Choroid plexus epithelial cell (primary cell): Measurements from ENCODE around the gene IGHMBP2.

Experiments
- DNase-seq: peaks from one replicate; pipeline ENCODE4 v3.0.0-alpha.2; 2010; ENCODE audit warnings: low read depth
- H3K4me3 ChIP-seq: 2 replicates; pipeline ENCODE4 v1.5.1; 2011; ENCODE audit warnings: low read depth, mild to moderate bottlenecking, control low read depth, low read length, moderate library complexity
- CTCF ChIP-seq: conservative IDR thresholded peaks from 2 replicates; pipeline ENCODE4 v1.5.1; 2011; ENCODE audit warnings: low read depth, mild to moderate bottlenecking, control low read depth, inconsistent platforms, low read length, moderate library complexity

The IGHMBP2 gene

DNA sequence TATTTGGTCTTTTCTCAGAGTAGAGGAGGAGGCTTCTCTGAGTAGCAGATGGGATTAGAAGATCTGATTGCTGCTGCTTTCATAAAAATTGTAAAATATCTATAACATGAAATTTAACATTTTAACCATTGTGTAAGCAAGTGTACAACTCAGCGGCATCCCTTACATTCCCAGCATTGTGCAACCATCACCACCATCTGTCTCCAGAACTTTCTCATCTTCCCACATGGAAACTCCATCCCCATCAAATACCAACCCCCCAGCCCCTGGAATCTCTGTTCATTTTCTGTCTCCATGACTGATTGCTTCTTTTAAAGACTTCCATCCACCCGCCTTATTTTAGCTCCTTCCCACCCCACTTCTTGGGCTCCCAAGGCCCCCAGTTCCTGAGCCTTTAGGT is 44.8 kb downstream of the IGHMBP2 start:
- no peak for TF ChIP-seq CTCF
- H3K4me3 ChIP-seq, result no peak overlapping the region
- no peak for DNase-seq

GRCh38 chr11:68948935-68949334 is 45.2 kb downstream of the IGHMBP2 start:
- H3K4me3 ChIP-seq, result no peak overlapping the region

DNA sequence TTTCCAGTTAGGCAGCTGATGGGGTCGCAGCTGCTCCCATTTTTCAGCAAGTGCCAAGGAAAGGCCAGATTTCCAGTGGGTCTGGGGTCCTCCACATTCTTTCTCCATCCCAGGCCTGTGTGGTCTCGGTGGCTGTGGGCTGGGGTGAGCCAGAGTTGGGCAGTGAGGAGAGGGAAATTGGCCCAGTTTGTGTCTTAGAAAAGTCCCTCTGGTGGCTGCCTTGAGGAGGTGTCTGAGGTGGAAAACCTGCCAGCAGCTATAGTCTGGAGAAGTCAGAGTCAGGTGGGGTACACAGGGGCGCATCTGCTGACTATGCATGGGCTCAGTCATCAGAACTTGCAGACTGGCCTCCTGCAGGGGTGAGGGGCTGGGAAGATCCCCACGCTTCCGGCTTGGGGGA is 46.6 kb downstream of the IGHMBP2 start:
- peak; percentile 69 for TF ChIP-seq CTCF
- peak; percentile 47 for DNase-seq
- no peak overlapping the region for H3K4me3 ChIP-seq

More at GRCh38 chr11:68948935-68949334, 45.2 kb downstream of the IGHMBP2 start:
- no peak for DNase-seq
- TF ChIP-seq CTCF, result no peak

GRCh38 chr11:68950762-68951161 is 47.1 kb downstream of the IGHMBP2 start:
- TF ChIP-seq CTCF, result no peak
- DNase-seq, result no peak
- no peak overlapping the region for H3K4me3 ChIP-seq

DNA sequence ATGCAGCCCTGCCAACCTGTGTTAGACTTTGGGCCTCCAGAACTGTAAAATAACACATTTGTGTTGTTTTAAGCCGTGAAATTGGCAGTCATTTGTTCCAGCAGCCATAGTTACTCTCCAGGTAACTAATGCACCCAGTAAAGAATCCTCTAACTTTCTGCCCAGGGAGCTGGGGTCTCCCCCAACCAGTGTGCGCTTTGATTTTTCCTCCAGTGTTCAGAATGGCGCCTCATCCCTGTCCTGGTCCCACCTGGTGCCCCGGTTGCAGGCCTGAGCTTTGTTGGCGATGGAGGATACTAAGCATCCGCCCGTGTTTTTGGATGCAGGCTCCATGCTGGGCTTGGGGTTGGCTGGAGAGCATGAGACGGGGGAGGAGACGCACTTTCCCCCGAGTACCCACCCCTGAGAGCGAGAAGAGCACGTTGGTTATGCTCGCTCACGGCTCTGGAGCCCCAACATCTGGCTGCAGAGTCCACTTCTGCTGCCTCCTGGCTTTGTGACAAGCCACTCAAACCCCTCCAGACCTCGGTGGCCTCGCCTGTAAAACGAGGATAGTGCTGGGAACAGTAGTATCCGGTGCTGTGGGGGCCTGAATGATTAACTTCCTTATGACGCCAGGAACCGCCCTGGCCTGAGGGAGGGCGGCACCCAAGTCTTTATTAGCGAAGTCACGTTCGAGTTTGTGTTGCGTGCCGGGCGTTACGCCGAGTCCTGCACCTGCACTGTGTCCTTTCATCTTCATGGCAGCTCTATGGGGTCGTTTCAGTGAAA is 51.3 kb downstream of the IGHMBP2 start:
- TF ChIP-seq CTCF, result no peak
- no peak overlapping the region for H3K4me3 ChIP-seq
- DNase-seq, result peak; percentile 28

- H3K4me3 ChIP-seq, result no peak overlapping the region
- DNase-seq, result no peak
These were observed 51.9 kb downstream of the IGHMBP2 start for GRCh38 chr11:68955607-68955958.

More at GRCh38 chr11:68955607-68955958, 51.9 kb downstream of the IGHMBP2 start:
- peak; percentile 3 for TF ChIP-seq CTCF
